HT-29 (cell line): ENCODE measurements around the gene STEAP1. TPM values are rescaled to one million over a fixed set of nuclear protein-coding genes. Genes with fewer than 3 reads are reported as not detected.

Source experiments
- DNase-seq: peaks from one replicate; pipeline ENCODE4 v3.0.0-alpha.2; 2015; ENCODE audit warnings: low spot score
- total RNA-seq: library from RNA; depleted of rRNA; stranded (reverse); fragments of >200 nt; shearing (Covaris generic); gene quantifications from 2 replicates; pipeline ENCODE4 v1.2.3, GENCODE V29; 2014; rRNA removed

The STEAP1 gene
- total RNA-seq, 1 experiment from 2014 or later: 5.9 TPM

- DNase-seq: peak; percentile 95
Observed at GRCh38 chr7:90211391-90212148, 57.3 kb downstream of the STEAP1 start, which contains the start of gene STEAP2. Gene STEAP2 (plus strand): TSS chr7:90211740. CDS start chr7:90225083, 13,343 bp downstream.

GRCh38 chr7:90212149-90212495 lies 57.9 kb downstream of the STEAP1 start:
- peak; percentile 46 for DNase-seq

GRCh38 chr7:90213521-90213920 lies 59.3 kb downstream of the STEAP1 start:
- no peak for DNase-seq

Other genes starting within 250 kb of the STEAP1 start
- gene STEAP2, start 57.3 kb downstream of the STEAP1 start, total RNA-seq: 8.2 and 13.8 TPM in 2 replicates
- 5.4 and 9.2 TPM in 2 replicates for gene CFAP69, start 90.7 kb downstream of the STEAP1 start, total RNA-seq
- not detected in 2 replicates for gene FAM237B, start 166.8 kb downstream of the STEAP1 start, total RNA-seq
- gene GTPBP10, start 192.2 kb downstream of the STEAP1 start, total RNA-seq: 4.5 and 8.1 TPM in 2 replicates
- gene CLDN12, start 249.0 kb downstream of the STEAP1 start, total RNA-seq: 34.5 and 56.8 TPM in 2 replicates